Kidney capillary endothelial cell (primary cell): ENCODE measurements around the gene HMGXB4.

Experiments
- DNase-seq: peaks from one replicate; pipeline ENCODE4 v3.0.0-alpha.2; 2018; ENCODE audit warnings: low spot score

Gene HMGXB4

DNA sequence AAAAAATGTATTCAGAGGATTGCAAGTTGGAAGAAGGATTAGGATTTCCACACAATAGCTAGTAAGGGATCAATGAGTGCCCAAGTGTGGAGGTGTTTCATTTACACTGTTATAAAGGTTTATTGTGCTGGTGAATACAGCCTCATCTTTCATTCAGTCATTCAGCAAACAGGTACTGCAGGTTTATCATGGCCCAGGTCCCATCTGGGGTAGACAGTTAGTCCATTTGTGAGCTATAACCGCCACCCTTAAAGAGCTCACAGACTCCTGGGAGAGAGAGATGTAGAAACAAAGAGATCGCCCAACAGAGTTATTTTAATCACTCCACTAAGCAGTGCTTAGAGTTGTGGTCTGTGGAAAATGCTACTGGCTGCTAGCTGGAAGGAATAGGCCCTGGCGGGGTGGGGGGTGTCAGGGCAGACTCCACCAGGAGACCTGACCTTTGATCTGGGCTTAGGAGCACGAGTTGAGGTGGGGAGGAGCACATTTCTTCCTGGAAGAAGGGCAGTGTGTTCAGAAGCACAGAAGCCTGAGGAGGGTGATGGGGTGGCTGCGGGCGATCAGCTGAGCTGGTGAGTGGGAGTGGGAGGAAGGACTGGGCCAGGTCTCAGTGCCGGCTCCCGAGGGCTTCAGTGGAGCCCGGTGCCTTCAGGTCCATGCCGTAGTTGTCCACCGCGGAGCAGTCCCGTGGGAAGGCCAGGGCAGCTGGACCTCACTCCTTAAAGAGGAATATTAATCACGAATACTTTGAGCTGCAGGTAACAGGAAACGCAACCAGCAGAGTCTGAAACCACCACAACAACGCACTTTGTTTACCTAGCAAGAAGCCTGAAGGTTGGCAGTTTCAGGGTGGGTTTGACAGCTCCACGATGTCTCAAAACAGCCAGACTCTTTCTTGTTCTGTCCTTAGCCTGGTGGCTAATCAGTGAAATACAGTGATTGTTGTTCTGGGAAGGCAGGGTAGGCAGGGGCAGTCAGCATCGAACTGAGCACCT is 53.6 kb downstream of the HMGXB4 start:
- no peak for DNase-seq

DNA sequence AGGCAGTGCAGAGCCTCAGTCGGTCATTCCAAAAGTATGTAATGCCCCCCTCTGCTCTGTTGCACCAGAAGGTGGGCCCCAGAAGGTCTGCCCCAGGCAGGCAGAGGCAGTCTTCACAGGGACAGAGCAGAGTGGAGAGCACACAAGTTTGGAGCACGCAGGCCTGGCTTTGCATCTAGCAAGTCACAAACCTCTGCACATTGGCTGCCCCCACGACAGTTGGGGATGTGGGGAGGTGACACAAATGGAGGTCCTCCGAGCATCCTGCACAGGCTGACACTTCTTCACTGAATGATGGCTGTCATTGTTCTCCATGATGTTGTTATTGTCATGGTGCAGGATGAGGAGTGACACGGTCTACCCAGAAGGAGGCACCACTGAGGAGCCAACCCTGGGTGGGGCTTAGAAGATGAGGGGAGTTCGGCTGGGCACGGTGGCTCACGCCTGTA is 54.3 kb downstream of the HMGXB4 start:
- DNase-seq, result no peak

DNA sequence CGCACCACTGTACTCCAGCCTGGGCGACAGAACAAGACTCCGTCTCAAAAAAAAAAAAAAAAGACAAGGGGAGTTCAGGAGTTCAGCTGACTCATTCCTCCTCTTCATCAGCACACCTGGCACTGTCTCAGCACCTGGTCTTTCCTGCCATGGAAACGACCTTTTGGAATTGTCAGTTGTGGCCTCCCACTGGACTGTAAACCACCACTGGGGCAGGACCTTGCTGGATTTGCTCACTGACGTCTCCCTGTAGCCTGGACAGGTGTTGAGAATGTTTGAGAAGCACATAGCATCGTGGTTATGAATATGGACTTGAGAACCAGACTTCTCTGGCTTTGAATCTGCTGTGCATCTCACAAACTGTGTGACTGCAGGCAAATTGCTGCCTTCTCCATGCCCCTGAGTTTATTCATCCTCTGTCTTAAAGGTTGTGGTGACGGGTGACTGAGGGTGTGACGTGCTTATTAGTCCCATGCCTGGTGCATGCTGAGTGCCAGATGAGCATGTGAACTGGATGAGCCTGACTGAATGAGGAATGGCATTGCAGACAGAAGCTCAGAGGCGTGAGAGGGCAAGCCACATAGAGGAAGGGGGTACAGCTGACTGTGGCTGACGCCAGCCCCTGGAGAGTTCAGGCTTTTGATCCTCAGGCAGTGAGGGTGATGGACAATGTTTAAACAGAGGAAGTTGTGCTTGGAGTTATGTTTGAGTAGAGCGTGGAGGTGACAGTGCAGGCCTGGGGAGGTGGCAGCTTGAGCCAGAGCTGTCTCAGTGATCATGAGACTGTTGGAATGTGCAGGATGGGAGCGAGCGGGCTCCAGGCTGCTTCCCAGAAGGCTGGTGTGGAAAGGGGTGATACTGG is 55.1 kb downstream of the HMGXB4 start:
- DNase-seq, result no peak

DNA sequence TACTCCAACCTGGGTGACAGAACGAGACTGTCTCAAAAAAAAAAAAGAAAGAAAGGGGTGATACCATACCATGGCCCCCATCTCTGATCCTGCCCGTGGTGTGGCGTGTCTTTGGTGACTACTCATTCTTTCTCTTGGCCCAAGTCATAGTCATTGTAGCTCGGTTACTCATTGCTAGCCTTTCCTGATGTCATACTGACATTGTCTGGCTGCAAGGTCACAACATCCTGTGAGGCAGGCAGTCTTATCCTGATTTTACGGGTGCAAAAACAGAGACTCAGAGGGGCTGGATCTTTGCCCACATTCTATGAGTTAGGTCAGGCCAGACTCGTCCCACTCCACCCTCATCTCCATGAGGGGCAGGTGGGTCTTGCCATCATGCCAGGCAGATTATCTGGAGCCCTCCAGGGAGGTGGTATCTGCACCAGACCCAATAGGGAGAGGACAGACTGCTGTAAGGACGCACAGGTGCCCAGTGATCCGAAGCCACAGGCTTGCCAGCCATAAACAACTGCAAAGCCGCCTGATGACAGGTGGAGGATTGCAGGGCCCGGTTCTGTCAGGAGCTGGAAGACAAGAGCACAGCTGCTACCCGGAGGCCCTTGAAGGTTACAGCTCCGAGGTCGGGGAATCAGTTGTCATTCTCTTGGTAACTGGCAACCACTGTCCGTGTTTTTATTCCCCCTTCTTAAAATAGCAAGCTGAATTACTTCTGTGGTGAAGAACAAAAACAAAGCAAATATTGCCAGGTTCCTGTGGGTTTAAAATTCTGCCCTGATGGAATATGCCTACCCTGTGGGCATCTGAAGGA is 56.2 kb downstream of the HMGXB4 start:
- DNase-seq, result peak; percentile 96

DNA sequence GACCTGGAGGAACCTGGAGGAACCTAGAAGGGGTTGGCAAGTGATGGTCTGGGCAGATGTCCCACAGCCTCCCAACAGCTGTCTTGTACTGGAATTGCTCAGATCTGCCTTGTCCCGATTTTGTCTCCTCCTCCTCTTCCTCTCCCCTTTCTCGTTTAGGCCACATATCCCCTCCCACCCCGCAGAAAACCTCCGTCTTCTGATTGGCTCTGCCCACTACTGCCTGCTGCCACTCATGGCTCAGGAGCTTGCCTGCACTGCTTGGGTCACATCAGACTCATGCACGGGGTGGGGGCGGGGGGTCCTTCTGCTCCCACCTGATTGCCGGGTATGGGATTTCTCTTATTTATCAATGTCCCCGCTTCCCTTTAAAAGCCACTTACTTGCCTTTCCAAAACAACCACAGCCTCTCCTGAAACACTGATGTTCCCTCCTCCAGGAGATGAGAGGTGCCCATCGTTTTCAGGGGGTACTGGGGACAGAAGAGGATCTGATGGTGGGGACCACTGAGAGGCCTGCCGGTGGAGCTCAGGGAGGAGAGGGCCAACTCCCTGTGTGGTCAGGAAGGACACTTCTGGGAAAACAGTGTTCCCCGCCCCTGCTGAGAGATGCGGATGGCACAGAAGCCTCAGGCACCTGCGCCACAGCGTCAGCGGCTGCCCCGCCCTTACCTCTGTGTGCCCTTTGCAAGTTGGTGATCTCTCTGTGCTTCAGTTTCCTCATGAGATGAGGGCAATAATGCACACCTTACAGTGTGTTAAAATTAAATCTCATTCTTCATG is 57.1 kb downstream of the HMGXB4 start:
- DNase-seq, result no peak

DNA sequence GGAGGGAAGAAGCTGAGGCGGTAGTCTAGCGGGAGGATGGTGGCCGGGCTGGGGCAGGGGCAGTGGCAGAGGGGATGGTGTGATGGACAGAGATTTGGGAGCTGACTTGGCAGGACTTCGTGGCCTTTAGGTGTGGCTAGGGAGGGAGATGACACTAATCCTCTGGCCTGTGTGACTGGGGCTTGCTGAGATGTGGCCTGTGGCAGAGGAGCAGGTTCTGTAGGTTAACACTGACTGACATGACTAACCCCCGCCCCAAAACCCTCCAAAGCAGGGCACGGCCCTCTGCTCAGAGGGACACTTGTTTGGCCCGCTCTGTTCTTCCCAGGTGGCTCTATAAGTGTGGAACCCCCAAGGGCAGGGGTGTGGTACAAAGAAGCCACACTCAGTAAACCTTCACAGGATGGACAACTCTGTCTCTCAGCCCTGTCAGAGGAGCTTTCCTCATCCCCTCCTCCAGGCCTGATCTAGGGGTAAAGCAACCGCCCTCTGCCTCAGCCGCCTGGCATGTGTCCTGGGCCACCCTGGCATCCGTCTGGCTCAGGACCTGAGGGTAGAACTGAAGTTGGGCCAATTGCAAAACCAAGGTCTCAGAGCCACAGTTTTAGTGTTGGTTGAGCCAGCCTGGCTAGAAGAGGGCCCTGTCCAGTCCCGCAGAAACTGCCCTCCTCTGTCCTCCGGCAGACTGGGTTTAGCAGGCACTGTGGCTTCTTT is 58.0 kb downstream of the HMGXB4 start:
- DNase-seq, result no peak

DNA sequence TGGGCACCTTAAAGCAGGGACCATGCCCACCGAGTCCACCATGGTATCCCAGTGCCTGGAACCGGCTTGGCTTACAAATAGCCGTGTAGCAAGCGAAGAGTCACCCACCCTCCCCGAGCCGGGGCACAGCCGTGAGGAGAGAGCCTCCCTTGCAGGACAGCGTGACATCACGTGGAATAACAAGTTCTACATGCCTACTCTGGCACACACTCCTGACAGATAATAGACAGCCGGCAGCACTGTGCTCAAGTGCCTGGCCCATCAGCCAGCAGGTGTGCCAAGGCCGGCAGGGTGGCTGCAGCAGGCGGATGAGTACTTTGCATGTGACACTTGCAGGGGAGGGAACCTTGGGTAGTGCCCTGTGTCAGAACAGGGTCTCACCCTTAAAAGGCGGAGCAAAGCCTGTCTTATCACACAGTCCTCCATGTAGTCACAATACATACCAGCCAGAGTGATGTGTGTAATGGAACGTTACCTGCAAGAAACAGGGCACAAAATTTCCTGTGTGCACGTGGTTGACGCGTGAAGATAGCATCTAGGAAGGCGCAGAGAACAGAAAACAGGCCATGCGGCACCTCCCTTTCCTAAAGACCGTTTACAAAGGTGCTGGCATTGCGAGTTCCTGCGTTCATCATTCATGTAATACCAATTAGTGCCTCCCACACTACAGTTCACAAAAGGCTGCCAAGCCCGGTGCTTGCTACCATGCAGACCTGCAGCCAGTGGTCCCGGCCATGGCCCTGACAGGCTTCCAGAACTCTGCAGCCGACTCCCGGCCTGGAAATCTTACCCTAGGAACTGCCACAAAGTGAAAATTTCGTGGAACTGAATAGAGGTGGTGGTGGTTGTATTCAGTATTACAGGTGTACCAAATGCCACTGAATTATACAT is 58.8 kb downstream of the HMGXB4 start:
- no peak for DNase-seq

DNA sequence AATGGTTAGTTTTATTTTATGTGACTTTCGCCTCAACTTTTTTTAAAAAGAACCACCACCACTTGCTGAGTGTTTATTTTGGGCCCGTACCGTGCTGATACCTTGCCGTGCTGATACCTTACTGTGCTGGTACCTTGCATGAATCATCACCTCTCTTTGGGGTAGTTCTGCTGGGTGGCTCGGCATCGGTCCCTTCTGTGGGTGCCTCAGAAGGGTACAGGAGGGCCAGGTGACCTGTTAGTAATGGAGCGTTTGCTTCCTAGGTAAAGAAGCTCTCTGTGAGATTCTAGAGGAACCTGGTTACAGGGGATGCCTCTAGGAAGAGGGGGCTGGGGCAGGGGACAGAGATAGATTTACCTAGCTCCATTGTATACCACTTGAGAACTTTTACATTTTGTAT is 59.5 kb downstream of the HMGXB4 start:
- no peak for DNase-seq

DNA sequence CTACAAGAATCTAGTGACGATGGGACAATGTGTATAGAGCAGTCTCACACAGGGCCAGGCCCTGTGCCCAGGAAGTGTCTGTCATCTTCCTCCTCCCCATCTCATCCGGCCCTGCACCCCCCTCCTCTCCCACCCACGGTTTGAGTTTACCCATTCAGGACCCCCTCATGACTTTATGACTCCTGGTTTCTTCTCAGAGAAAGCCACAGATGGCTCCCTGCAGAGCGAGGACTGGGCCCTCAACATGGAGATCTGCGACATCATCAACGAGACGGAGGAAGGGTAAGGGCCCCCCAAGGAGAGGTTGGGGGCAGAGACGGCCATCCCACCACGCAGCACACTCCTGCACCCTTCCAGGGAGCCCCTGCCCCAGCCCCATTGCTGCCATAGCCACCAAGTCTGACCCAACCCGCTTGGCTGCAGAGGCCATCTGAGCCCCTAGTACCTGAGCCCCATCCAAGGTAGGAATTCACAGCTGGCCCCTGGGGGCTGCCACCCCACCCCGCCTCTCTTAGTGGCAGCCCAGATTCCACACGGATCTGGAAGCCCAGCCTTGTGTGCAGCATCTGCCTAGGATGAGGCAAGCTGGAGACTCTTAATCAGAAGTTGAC is 60.5 kb downstream of the HMGXB4 start:
- DNase-seq, result no peak

DNA sequence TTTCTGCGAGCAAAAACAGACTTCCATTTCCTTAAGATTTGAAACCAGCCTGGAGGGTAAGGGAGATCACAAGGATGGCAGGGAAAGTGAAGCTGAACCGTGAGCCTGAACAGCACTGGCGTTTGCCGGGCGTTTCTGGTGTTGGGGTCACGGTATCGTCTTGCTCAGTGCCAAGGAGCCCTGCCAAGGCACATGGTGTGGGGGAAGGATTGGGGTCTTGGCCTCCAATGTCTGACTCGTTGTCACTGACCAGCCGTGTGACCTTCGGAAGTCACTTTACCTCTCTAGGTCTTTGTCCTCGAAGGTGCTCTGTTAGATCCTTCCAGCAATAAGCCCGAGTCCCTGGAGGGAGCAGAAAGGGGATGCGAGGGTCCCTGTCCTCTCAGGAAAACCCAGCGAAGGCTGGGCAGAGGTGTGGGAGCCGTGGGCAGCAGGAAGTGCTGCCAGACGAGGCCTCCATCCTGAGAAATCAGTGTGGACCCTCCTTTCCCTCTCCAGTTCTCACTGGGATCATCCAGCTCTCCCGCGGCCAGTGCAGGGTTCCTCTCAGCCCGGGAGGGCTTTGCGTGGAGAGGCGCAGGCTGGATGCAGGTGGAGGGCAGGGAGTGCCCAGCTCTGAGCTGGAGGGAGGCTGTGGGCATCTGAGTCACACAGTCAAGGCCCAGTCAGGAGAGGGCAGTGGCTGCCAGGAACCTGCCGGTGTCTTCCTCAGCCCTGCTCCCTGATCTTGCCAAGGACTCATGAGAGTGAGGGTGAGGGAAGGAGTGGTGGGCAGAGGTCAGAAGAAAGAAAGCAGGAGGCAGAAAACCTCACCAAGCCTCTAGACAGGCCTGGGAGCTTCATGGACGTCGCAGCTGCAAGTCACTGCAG is 61.3 kb downstream of the HMGXB4 start:
- no peak for DNase-seq

DNA sequence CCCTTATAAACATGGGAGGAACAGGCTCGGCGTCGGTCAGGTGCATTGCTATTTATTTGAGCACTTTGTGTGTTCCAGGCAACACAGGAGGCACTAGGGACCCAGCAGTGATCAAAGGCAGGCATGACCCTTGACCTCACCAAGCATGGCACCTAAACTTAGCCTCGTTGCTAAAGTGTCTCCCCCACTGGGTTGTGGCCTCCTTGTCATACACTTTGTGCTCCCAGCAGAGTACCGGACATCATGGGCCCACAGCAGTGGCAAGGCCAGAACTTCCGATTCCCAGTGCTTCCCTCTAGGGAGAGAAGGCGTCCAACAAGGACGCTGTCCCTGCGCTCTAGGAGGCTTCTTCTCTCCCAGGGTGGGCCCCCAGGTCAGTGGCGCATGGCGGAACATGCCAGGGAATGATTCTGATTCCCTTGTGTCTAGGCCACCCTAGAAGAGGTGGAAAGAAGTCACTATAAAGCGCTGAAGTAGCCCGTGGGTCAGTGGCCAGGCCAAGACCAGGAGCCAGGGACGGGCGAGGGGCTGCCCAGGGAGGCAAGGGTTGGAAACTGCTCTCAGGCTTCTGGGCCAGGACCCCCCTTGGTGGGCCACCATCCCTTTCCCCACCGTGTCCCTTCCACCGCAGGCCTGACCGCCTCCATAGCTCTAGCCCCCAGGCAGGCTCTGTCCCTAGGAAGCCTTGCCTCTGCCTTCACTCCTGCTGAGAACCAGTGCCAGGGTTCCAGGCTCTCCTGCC is 62.1 kb downstream of the HMGXB4 start:
- DNase-seq, result no peak

DNA sequence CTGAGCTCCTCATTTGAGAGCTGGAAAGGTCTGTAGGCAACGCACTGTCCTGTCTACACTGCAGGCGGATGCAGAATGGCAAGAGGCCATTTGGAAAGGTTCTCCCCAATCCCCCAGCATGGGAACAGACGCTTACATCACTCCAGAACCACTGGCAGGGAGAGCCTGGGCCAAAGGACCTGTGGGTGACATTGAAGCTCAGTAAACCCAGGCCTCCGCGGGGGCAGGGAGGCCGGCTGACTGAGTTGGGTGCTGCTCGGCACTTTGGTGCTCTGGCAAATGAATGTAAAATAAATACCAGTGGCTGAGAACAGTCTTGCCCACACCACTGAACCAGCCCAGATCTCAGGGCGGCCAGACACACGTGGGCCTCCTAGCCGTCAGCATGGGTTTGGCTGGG is 64.8 kb downstream of the HMGXB4 start:
- no peak for DNase-seq

DNA sequence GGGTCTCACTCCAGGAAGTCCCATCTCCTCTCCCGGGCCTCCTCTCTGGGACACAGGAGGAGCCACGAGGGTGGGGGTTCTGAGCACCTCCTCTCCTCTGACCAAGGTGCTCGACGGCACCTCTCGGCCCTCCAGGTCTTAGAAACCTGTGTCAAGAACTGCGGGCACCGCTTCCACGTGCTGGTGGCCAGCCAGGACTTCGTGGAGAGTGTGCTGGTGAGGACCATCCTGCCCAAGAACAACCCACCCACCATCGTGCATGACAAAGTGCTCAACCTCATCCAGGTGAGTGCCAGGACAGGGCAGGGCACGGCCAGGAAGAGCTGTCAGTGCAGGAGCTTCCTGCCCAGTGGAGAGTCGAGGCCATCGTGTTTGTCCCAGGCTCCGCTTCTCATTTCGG is 65.6 kb downstream of the HMGXB4 start:
- no peak for DNase-seq

DNA sequence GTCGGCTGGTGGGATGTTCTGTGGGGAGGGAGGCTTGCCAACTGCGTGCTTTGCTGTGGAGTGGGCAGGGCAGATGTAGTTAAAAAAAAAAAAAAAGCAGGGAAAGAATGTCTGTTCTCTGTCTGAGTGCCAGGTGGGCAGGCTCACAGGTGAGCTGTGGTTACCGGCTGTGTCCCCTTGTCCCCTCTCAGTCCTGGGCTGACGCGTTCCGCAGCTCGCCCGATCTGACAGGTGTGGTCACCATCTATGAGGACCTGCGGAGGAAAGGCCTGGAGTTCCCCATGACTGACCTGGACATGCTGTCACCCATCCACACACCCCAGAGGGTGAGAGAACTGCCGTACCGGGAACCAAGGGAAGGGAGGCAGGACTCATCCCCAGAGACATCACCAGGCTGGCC is 66.0 kb downstream of the HMGXB4 start:
- no peak for DNase-seq

DNA sequence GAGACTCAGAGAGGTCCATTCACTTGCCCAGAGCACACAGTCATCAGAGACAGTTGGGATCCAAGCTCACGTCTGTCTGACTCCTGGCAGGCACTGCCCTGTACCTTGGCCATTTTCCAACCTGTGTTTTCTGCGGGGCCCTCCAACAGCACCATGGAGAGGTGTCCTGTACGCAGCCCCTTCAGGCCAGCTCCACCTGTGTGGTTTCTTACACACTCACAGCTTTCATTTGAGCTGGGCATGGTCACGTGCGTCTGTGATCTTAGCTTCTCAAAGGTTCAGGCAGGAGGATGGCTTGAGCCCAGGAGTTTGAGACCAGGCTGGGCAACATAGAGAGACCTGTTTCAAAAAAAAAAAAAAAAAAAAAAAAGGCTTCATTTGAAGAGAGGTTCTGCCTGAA is 66.8 kb downstream of the HMGXB4 start:
- DNase-seq, result no peak

DNA sequence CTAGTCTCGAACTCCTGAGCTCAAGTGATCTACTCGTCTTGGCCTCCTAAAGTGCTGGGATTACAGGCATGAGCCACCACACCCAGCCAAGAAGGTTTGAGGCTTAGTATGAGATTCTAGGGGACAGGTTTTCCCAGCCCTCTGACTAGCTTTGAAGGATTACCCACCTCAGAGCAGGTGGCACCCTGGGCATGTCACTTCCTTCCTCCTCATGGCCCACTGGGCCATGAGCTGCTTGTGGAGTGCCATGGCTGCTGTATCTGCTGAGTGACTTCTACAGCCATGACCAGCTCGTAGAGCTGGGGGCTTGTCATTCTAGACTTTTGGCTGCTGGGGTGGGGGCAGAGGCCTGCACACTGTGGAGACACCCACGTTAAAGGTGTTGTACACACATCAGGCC is 67.5 kb downstream of the HMGXB4 start:
- no peak for DNase-seq

DNA sequence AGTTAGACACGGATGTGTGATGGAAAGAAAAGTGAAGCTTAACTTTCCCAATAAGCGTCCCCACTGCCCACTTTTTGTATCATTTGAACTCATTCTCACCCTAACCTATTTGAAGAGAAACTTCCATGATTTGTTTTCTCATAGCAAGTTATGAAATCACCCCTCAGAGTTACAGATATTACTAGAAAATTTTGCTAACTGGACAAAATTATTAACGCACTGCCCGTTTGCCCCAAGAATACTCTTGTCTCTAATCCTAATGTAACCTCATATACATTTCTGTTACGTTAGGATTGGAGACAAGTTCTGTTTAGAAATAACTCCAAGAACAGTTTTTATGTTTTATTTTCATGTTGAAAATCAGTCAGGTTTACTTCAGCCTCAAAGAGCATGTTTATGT is 67.9 kb downstream of the HMGXB4 start:
- DNase-seq, result no peak
